Esophagus squamous epithelium (tissue), 5 donors: ENCODE data around the gene NR3C1. TPM values are rescaled to one million over a fixed set of nuclear protein-coding genes. Genes with fewer than 3 reads are reported as not detected.

Experiments
- DNase-seq: peaks from one replicate; lab custom pipeline; 2025; lab: John Stamatoyannopoulos, UW
- H3K27ac ChIP-seq, 4 donors: fragments of 200-600 bp; sonication (generic); one replicate each; pipeline ENCODE4 v1.5.1; 2016 to 2019; ENCODE audit warnings: mild to moderate bottlenecking in 1 of 4
- H3K27me3 ChIP-seq, 4 donors: fragments of 200-600 bp; sonication (generic); 1 replicate in 3 of 4; 2 replicates in 1 of 4; pipeline versions ENCODE4 v1.5.1 to v1.6.0; 2017 to 2021; ENCODE audit warnings: antibody characterized with exemption in 1 of 4
- H3K36me3 ChIP-seq, 3 donors: fragments of 200-600 bp; sonication (generic); one replicate each; pipeline ENCODE4 v1.5.1; 2016 to 2019
- H3K4me1 ChIP-seq, 3 donors: fragments of 200-600 bp; sonication (generic); one replicate each; pipeline ENCODE4 v1.5.1; 2017 to 2019
- H3K4me3 ChIP-seq, 4 donors: fragments of 200-600 bp; sonication (generic); 1 replicate in 3 of 4; 2 replicates in 1 of 4; pipeline ENCODE4 v1.5.1; 2016 to 2019; ENCODE audit warnings: mild to moderate bottlenecking in 2 of 4, moderate library complexity in 1 of 4
- H3K9me3 ChIP-seq, 3 donors: fragments of 200-600 bp; sonication (generic); one replicate each; pipeline ENCODE4 v1.5.1; 2016 to 2019
- POLR2A ChIP-seq, 4 donors: fragments of 450-650 bp; IDR thresholded peaks; one replicate each; pipeline ENCODE4 v1.6.1; 2017; ENCODE audit warnings: antibody characterized with exemption in 4 of 4, mild to moderate bottlenecking in 4 of 4, moderate library complexity in 3 of 4
- WGBS, 2 donors: methylation state at CpG; one replicate each; pipeline ENCODE4 v1.1.5; 2018; 5-methylcytosine and 5-hydroxymethylcytosine counted together
- intact Hi-C: fragments of 100-400 bp; cut with DNase I; formaldehyde crosslinking; loops from one replicate; pipeline ENCODE4 v1.15.0; 2022
- total RNA-seq, 4 donors: library from RNA; depleted of rRNA; stranded (reverse); fragments of >200 nt; gene quantifications; one replicate each; pipeline ENCODE4 v1.1.0, GENCODE V29; 2016
- TF ChIP-seq, protein P1 (sequence below), 6 experiments: fragments of 450-650 bp in 4 of 6; fragments of 200-600 bp in 2 of 6; sonication (generic) in 2 of 6; IDR thresholded peaks; one replicate each; pipeline ENCODE4 v1.5.1; 2016 to 2019; ENCODE audit warnings: antibody characterized with exemption in 6 of 6, mild to moderate bottlenecking in 4 of 6, moderate library complexity in 4 of 6
- donor health status: DM: yes; HTN: yes; CAD: no.

NR3C1 gene
- total RNA-seq, 4 donors from 2014 or later = 16.7 to 51.1 (median 26.1) TPM

GRCh38 chr5:143350341-143350740, 53.1 kb downstream of the NR3C1 start:
- peaks cover 9 to 82% (median 60%) of the 10 kb centered on the region in 3 donors for H3K4me1 ChIP-seq
- no peak overlapping the region for H3K4me3 ChIP-seq
- TF ChIP-seq, protein P1, sequence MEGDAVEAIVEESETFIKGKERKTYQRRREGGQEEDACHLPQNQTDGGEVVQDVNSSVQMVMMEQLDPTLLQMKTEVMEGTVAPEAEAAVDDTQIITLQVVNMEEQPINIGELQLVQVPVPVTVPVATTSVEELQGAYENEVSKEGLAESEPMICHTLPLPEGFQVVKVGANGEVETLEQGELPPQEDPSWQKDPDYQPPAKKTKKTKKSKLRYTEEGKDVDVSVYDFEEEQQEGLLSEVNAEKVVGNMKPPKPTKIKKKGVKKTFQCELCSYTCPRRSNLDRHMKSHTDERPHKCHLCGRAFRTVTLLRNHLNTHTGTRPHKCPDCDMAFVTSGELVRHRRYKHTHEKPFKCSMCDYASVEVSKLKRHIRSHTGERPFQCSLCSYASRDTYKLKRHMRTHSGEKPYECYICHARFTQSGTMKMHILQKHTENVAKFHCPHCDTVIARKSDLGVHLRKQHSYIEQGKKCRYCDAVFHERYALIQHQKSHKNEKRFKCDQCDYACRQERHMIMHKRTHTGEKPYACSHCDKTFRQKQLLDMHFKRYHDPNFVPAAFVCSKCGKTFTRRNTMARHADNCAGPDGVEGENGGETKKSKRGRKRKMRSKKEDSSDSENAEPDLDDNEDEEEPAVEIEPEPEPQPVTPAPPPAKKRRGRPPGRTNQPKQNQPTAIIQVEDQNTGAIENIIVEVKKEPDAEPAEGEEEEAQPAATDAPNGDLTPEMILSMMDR (IDR thresholded peaks at IDR 0.05) = no peak
- no peak for TF ChIP-seq POLR2A (IDR thresholded peaks at IDR 0.05)
- no peaks in the 10 kb centered on the region for H3K36me3 ChIP-seq
- no peaks in the 10 kb centered on the region for H3K9me3 ChIP-seq
- no peak for DNase-seq
- H3K27me3 ChIP-seq = no peaks in the 10 kb centered on the region
- intact Hi-C loops = no loop called here
- no peak overlapping the region for H3K27ac ChIP-seq
- WGBS, 2 donors = 76 to 93% methylated on average over 1 of the region's 1 CpG

GRCh38 chr5:143349177-143349576, 54.3 kb downstream of the NR3C1 start:
- intact Hi-C loops = no loop called here
- TF ChIP-seq, protein P1 (IDR thresholded peaks at IDR 0.05) = no peak
- no peak for TF ChIP-seq POLR2A (IDR thresholded peaks at IDR 0.05)
- H3K27me3 ChIP-seq = no peaks in the 10 kb centered on the region
- H3K4me3 ChIP-seq = no peak overlapping the region
- no peak for DNase-seq
- H3K36me3 ChIP-seq = no peaks in the 10 kb centered on the region
- H3K4me1 ChIP-seq = peaks cover 6 to 71% (median 48%) of the 10 kb centered on the region in 3 donors
- H3K27ac ChIP-seq = no peak overlapping the region
- H3K9me3 ChIP-seq = no peaks in the 10 kb centered on the region

GRCh38 chr5:143347698-143348344, 55.7 kb downstream of the NR3C1 start:
- 71 to 72% methylated on average over 3 of the region's 3 CpGs for WGBS, 2 donors
- TF ChIP-seq POLR2A (IDR thresholded peaks at IDR 0.05) = no peak
- TF ChIP-seq, protein P1 (IDR thresholded peaks at IDR 0.05) = no peak
- Histone ChIP-seq H3K36me3 (no peaks in the 10 kb centered on the region), H3K4me1 (peaks cover 0 to 64% (median 37%) of the 10 kb centered on the region in 3 donors), H3K27me3 (no peaks in the 10 kb centered on the region), H3K27ac (no peak overlapping the region), H3K4me3 (no peak overlapping the region), H3K9me3 (no peaks in the 10 kb centered on the region)
- intact Hi-C loops = no loop called here
- DNase-seq = no peak

GRCh38 chr5:143347046-143347445, 56.4 kb downstream of the NR3C1 start:
- intact Hi-C loops = no loop called here
- Histone ChIP-seq H3K9me3 (no peaks in the 10 kb centered on the region), H3K27me3 (no peaks in the 10 kb centered on the region), H3K4me3 (no peak overlapping the region), H3K4me1 (peaks cover 0 to 67% (median 39%) of the 10 kb centered on the region in 3 donors), H3K36me3 (no peaks in the 10 kb centered on the region), H3K27ac (no peak overlapping the region)
- no peak for DNase-seq
- WGBS, 2 donors = 36 to 43% methylated on average over 1 of the region's 1 CpG
- TF ChIP-seq POLR2A (IDR thresholded peaks at IDR 0.05) = no peak
- TF ChIP-seq, protein P1 (IDR thresholded peaks at IDR 0.05) = no peak

- no peak overlapping the region for H3K4me3 ChIP-seq
- no peaks in the 10 kb centered on the region for H3K36me3 ChIP-seq
- TF ChIP-seq, protein P1 (IDR thresholded peaks at IDR 0.05) = no peak
- no peak for TF ChIP-seq POLR2A (IDR thresholded peaks at IDR 0.05)
- intact Hi-C loops = no loop called here
- H3K9me3 ChIP-seq = no peaks in the 10 kb centered on the region
- WGBS, 2 donors = 92% methylated on average over 1 of the region's 1 CpG
- no peak overlapping the region for H3K27ac ChIP-seq
- peaks cover 0 to 67% (median 35%) of the 10 kb centered on the region in 3 donors for H3K4me1 ChIP-seq
- H3K27me3 ChIP-seq = no peaks in the 10 kb centered on the region
- DNase-seq = no peak
Observed at GRCh38 chr5:143345671-143346440, 57.6 kb downstream of the NR3C1 start.
